Stimulated activated CD4-positive, alpha-beta T cell treated with anti-CD3 and anti-CD28 coated beads, Interleukin-4, amount 100 ng/mL, for 1 hour (primary cell): ENCODE results near the gene FBF1.
"Not testable (repeated sequence)": the region's sequence is repeated elsewhere in the genome, so short reads cannot be mapped to it uniquely, and the experiment has no call there.

Experiments used
- DNase-seq: peaks from one replicate; pipeline ENCODE4 v3.0.0-alpha.2; 2020

Gene FBF1

DNA sequence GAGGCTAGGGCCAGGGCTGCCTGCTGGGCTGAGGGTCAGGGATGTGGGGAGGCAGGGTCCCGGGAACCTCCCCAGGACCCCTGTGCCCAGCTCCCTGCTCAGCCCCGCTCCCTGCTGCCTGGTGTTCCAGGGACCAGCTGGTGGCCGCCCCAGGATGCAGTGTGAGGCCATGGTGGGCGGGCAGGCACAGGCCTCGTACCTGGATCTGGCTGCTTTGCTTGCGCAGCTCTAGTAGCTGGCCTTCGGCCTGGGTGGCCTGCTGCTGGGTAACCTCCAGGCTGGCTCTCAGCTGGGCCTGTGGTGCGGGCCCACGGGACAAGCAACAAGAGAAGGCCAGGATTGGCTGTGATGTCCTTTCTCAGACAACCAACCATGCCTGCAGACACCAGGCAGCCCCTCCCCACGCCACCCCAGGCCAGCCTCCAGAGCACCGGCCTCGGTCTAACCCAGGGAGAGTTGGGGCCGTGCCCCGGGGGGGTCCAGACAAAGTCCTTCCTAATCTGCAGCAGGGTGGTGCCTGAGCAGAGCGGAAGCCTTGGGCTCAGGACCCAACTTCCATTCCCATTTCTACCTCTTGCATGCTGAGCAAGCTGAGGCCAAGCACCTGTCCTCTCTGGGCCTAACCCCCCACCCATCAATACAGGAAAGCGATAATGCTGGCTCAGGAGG lies 48.2 kb downstream of the FBF1 start:
- no peak for DNase-seq

- DNase-seq = no peak
Measured at GRCh38 chr17:75891605-75892555, 49.0 kb downstream of the FBF1 start.

GRCh38 chr17:75891022-75891604 lies 49.7 kb downstream of the FBF1 start:
- DNase-seq = no peak

- DNase-seq = no peak
Measured at GRCh38 chr17:75889454-75889853, 51.4 kb downstream of the FBF1 start.

DNA sequence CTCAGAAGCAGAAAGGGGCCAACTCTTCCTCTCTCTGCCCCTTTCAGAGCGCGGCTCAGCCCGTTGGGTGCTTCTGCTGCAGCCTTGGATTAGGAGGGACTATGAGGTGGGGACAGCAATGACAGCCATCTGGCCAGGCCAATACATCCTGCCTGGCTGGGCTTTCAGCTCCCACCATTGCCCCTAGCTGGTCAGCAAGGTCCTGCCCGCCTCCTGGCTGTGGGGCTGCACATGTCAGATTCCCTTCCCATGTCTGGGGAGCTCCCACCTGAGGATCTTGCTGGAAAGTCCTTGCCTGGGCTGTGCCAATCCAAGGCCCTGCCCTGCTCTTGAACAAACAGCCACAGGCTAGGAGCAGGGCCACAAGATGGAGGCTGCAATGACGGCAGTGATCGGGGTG lies 52.4 kb downstream of the FBF1 start:
- no peak for DNase-seq

DNA sequence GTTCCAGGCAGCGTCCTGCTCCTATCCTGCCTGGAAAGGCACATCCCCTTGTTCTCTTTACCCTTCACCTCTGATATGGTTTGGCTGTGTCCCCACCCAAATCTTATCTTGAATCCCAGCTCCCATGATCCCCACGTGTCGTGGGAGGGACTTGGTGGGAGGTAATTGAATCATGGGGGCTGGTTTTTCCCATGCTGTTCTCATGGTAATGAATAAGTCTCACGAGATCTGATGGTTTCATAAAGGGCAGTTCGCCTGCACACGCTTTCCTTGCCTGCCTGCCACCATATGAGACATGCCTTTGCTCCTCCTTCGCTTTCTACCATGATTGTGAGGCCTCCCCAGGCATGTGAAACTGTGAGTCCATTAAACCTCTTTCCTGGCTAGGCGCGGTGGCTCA lies 55.0 kb downstream of the FBF1 start:
- DNase-seq = not testable (repeated sequence)

- no peak for DNase-seq
Measured at GRCh38 chr17:75885431-75885830, 55.4 kb downstream of the FBF1 start.

DNA sequence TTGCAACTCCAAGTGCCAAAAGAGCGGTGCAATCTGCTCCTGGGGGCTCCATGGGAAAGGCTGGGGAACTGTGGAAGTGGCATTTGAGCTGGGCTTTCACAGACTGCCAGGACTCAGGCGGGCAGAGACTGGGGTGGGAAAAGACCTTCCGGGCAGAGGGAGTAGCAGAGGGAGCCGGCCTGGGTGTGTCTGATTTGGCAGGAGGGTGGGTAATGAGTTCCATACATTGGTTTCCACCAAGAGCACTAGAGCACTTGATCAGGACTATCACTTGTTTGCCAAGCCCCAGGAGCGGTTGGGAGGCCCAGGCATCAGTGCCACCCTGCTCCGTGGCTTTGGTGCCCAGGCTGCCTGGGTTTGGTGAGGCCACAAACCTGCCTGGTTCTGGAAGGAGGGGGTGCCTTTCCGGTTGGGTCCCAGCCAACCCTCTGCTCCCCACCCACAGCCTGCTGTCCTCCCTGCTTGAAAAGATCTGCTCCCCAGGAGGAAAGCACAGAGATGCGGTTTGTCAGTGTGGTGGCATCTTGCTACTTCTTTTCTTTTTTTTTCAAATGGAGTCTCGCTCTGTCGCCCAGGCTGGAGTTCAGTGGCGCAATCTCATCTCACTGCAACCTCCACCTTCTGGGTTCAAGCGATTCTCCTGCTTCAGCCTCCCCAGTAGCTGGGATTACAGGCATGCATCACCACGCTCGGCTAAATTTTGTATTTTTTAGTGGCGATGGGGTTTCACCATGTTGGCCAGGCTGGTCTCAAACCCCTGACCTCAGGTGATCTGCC lies 59.0 kb downstream of the FBF1 start:
- DNase-seq = no peak

- DNase-seq = no peak
Measured at GRCh38 chr17:75880266-75880665, 60.6 kb downstream of the FBF1 start.

DNA sequence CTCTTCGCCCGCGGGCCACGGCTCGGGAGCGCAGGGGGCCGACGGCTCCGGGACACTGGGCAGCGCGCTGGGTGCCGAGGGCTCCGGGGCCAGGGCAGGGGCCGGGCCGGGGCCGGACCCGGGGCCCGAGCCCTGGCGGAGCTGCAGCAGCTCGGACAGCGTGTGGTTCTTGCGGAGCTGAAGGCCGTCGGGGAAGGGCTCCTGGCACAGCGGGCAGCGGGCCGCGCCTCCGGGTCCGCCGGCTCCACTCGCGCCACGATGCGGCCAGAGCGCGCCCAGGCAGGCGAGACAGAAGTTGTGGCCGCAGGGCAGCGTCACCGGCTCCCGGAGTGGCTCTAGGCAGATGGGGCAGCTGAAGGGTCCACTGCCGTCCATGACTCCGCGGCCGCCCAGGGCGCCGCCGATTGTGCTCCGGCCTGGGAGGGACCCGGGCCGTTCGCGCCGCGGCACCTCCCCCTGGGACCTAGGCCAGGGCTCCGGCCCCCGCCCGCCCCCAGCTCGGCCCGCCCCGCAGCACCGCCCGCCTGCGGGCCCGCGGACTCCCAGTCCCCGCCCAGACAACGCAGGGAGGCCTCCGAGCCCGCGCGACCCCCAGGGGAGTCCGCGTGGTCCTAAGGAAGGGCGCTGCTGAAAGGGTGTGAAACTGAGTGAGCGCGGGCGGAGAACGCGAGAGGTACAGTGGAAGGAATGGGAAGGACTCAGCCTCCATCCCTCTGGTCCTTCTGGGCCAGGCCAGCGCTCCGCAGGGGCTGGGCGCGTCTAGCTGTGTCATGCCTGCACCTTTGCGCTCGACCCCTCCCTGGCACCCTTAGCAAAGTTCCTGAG lies 62.5 kb downstream of the FBF1 start, which contains the start of gene TRIM47:
TRIM47 (minus strand) TSS at position 408 of the 825 bp plus-strand sequence; CDS start at position 375, 33 bp downstream.
- DNase-seq = no peak

- DNase-seq = peak; percentile 76
Measured at GRCh38 chr17:75877752-75878173, 63.1 kb downstream of the FBF1 start.

GRCh38 chr17:75876938-75877751 lies 63.7 kb downstream of the FBF1 start:
- DNase-seq = peak; percentile 40

- DNase-seq = peak; percentile 64
Measured at GRCh38 chr17:75876190-75876937, 64.5 kb downstream of the FBF1 start.

- DNase-seq = no peak
Measured at GRCh38 chr17:75875940-75876189, 65.0 kb downstream of the FBF1 start.

GRCh38 chr17:75875182-75875939 lies 65.5 kb downstream of the FBF1 start:
- no peak for DNase-seq

DNA sequence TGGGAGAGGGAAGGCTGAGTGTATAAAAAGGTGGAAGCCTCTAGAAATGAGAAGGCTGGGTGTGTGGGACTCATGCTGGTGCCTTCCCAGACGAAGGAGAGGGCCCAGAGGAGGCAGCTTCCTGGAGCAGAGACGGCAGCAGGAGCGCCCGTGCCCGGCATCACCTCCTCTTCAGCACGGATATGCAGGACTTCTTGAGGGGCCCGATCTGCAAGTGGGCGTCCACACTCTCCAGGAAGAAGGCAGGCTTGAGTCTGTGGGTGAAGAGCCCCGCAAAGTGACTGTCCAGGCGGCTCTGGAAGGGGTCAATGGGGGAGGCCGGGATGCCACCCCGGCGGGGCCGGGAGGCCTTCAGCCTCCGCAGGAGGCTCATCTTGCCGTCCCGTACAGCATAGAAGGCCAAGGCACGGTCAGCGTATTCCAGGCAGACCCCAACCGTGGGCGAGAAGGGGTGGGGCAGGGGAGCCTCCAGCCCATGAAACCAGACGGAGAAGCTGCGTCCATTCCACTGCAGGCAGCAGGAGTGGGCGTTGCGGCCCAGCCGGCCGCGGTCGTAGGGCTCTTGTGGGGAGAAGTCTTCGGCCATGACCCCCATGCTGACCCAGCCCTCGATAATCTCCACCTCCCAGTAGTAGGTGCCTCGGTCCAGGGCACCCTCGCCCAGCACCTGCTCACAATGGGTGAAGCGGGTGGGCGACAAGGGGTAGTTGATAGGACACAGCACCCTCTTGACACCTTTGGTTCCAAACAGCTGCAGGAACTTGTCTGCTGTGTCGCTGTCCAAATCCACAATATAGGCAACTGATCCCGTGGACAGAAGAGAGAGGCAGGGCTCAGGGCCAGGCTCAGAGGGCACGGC lies 66.3 kb downstream of the FBF1 start:
- DNase-seq = no peak

DNA sequence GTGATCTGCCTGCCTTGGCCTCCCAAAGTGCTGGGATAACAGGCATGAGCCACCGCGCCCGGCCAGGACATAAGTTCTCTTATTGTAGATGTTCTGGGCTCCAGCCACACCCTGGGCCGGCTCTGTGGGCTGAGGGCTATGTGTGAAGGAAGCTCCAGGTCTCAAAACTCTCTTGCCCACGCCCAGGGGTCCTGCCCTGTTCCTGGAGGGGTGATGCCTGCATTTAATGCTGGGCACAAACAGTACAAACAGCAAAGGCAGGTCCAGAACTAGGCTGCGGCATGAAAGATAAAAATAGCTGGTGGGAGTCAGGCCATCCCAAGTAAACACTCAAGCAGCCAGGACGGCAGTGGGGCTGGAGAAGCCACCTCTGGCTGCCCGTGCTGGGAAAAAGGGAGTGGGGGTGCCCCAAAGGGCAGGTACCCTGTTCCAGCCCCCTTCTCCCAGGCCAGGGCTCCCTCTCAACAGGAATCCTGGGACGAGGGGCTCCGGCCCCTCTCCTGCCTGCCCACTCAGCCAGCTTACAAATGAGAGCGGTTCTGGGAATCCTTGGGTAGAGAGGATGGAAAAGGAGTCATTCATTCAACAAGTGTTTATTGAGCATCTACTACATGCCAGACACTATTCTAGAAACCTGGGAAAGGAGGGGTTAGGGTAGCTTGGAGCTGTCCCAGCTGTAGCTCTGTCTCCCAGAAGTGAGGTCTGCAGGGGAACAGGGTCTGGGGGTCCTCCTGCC lies 67.1 kb downstream of the FBF1 start:
- DNase-seq = no peak
